Stimulated activated memory B cell treated with anti-CD40 and anti-IgM and Interleukin-4, amounts not matched to agents 10 μg/mL and 1 μg/mL and 100 μg/mL, for 72 hours (primary cell): Measurements from ENCODE around the gene NXF2.
"Not testable (repeated sequence)": the region's sequence is repeated elsewhere in the genome, so short reads cannot be mapped to it uniquely, and the experiment has no call there.

Experiments used
- ATAC-seq: fragments of 150-1000 bp; cut with Tn5 transposase; 2 replicates; pipeline ENCODE4 v1.10.0; 2021
- H3K27ac Mint-ChIP-seq: one replicate; pipeline ENCODE4 v1.8.0; 2022; ENCODE audit warnings: mild to moderate bottlenecking, mixed read lengths
- H3K27me3 Mint-ChIP-seq: one replicate; pipeline ENCODE4 v1.8.0; 2022; ENCODE audit warnings: mixed read lengths
- H3K36me3 Mint-ChIP-seq: one replicate; pipeline ENCODE4 v1.8.0; 2022; ENCODE audit warnings: mixed read lengths
- H3K4me1 Mint-ChIP-seq: one replicate; pipeline ENCODE4 v1.8.0; 2022; ENCODE audit warnings: mixed read lengths
- H3K4me3 Mint-ChIP-seq: one replicate; pipeline ENCODE4 v1.8.0; 2022; ENCODE audit warnings: mild to moderate bottlenecking, moderate library complexity, mixed read lengths
- H3K9me3 Mint-ChIP-seq: one replicate; pipeline ENCODE4 v1.8.0; 2022; ENCODE audit warnings: mixed read lengths

Gene NXF2

GRCh38 chrX:102246893-102247292, at the start of gene NXF2:
NXF2 (plus strand) TSS chrX:102247167; CDS start chrX:102307079, 59,912 bp downstream.
- H3K4me3 Mint-ChIP-seq, H3K27ac Mint-ChIP-seq: not testable (repeated sequence)

GRCh38 chrX:102207940-102208339, 39.0 kb upstream of the NXF2 start:
- not testable (repeated sequence) for H3K4me3 Mint-ChIP-seq, H3K27ac Mint-ChIP-seq, H3K9me3 Mint-ChIP-seq, H3K4me1 Mint-ChIP-seq, ATAC-seq, H3K36me3 Mint-ChIP-seq, H3K27me3 Mint-ChIP-seq

More at GRCh38 chrX:102246893-102247292, at the start of gene NXF2:
- not testable (repeated sequence) for H3K36me3 Mint-ChIP-seq, H3K27me3 Mint-ChIP-seq, H3K9me3 Mint-ChIP-seq, ATAC-seq, H3K4me1 Mint-ChIP-seq

- ATAC-seq, H3K9me3 Mint-ChIP-seq, H3K27me3 Mint-ChIP-seq, H3K4me3 Mint-ChIP-seq, H3K4me1 Mint-ChIP-seq, H3K36me3 Mint-ChIP-seq, H3K27ac Mint-ChIP-seq: not testable (repeated sequence)
Measured at GRCh38 chrX:102214986-102215385, 32.0 kb upstream of the NXF2 start, which contains the start of gene TCP11X1. TCP11X1 (plus strand) TSS chrX:102215301.

- H3K4me3 Mint-ChIP-seq, H3K27me3 Mint-ChIP-seq, H3K27ac Mint-ChIP-seq, H3K4me1 Mint-ChIP-seq, H3K36me3 Mint-ChIP-seq, H3K9me3 Mint-ChIP-seq, ATAC-seq: not testable (repeated sequence)
Measured at GRCh38 chrX:102216497-102216896, 30.5 kb upstream of the NXF2 start.

- H3K9me3 Mint-ChIP-seq, H3K36me3 Mint-ChIP-seq, H3K4me3 Mint-ChIP-seq, H3K4me1 Mint-ChIP-seq, H3K27ac Mint-ChIP-seq, ATAC-seq, H3K27me3 Mint-ChIP-seq: not testable (repeated sequence)
Measured at GRCh38 chrX:102235678-102236077, 11.3 kb upstream of the NXF2 start.

- not testable (repeated sequence) for H3K4me1 Mint-ChIP-seq, H3K27ac Mint-ChIP-seq, H3K27me3 Mint-ChIP-seq, H3K36me3 Mint-ChIP-seq, H3K4me3 Mint-ChIP-seq, ATAC-seq, H3K9me3 Mint-ChIP-seq
Measured at GRCh38 chrX:102240265-102240664, 6.7 kb upstream of the NXF2 start.

- not testable (repeated sequence) for H3K36me3 Mint-ChIP-seq, H3K4me1 Mint-ChIP-seq, H3K9me3 Mint-ChIP-seq, ATAC-seq, H3K27me3 Mint-ChIP-seq, H3K27ac Mint-ChIP-seq, H3K4me3 Mint-ChIP-seq
Measured at GRCh38 chrX:102272231-102272630, 25.3 kb downstream of the NXF2 start.

- no peaks in the 10 kb centered on the region for H3K27me3 Mint-ChIP-seq
- H3K27ac Mint-ChIP-seq: no peak overlapping the region
- H3K4me1 Mint-ChIP-seq: no peaks in the 10 kb centered on the region
Measured at GRCh38 chrX:102338162-102338561, 91.2 kb downstream of the NXF2 start.

GRCh38 chrX:102339312-102340298, 92.6 kb downstream of the NXF2 start:
- Mint-ChIP-seq H3K4me1 (no peaks in the 10 kb centered on the region), H3K4me3 (no peak overlapping the region), H3K27ac (no peak overlapping the region), H3K36me3 (no peaks in the 10 kb centered on the region), H3K9me3 (no peaks in the 10 kb centered on the region), H3K27me3 (no peaks in the 10 kb centered on the region)
- peak; percentile 20 for ATAC-seq

More at GRCh38 chrX:102338162-102338561, 91.2 kb downstream of the NXF2 start:
- H3K36me3 Mint-ChIP-seq: no peaks in the 10 kb centered on the region
- H3K9me3 Mint-ChIP-seq: no peaks in the 10 kb centered on the region
- no peak overlapping the region for H3K4me3 Mint-ChIP-seq
- no peak for ATAC-seq

GRCh38 chrX:102341867-102342266, 94.9 kb downstream of the NXF2 start:
- Mint-ChIP-seq H3K4me1 (no peaks in the 10 kb centered on the region), H3K27me3 (no peaks in the 10 kb centered on the region), H3K36me3 (no peaks in the 10 kb centered on the region), H3K4me3 (no peak overlapping the region), H3K27ac (no peak overlapping the region), H3K9me3 (no peaks in the 10 kb centered on the region)
- no peak for ATAC-seq

GRCh38 chrX:102345916-102346315, 98.9 kb downstream of the NXF2 start:
- no peaks in the 10 kb centered on the region for H3K27me3 Mint-ChIP-seq
- no peaks in the 10 kb centered on the region for H3K36me3 Mint-ChIP-seq
- no peak overlapping the region for H3K4me3 Mint-ChIP-seq
- no peak overlapping the region for H3K27ac Mint-ChIP-seq
- H3K4me1 Mint-ChIP-seq: no peaks in the 10 kb centered on the region
- no peaks in the 10 kb centered on the region for H3K9me3 Mint-ChIP-seq
- no peak for ATAC-seq
